Activated naive CD4-positive, alpha-beta T cell treated with anti-CD3 and anti-CD28 coated beads, Interleukin-2, amount 50 U/mL, for 24 hours (primary cell): ENCODE results near the gene UST.

Experiments
- H3K27ac Mint-ChIP-seq: one replicate; pipeline ENCODE4 v1.8.0; 2021; ENCODE audit warnings: mild to moderate bottlenecking, mixed read lengths
- H3K27me3 Mint-ChIP-seq: one replicate; pipeline ENCODE4 v1.8.0; 2021; ENCODE audit warnings: mixed read lengths
- H3K36me3 Mint-ChIP-seq: one replicate; pipeline ENCODE4 v1.8.0; 2021; ENCODE audit warnings: mixed read lengths
- H3K4me1 Mint-ChIP-seq: one replicate; pipeline ENCODE4 v1.8.0; 2021; ENCODE audit warnings: mixed read lengths
- H3K4me3 Mint-ChIP-seq: one replicate; pipeline ENCODE4 v1.8.0; 2021; ENCODE audit warnings: mild to moderate bottlenecking, mixed read lengths
- H3K9me3 Mint-ChIP-seq: one replicate; pipeline ENCODE4 v1.8.0; 2021; ENCODE audit warnings: mixed read lengths

Gene UST

DNA sequence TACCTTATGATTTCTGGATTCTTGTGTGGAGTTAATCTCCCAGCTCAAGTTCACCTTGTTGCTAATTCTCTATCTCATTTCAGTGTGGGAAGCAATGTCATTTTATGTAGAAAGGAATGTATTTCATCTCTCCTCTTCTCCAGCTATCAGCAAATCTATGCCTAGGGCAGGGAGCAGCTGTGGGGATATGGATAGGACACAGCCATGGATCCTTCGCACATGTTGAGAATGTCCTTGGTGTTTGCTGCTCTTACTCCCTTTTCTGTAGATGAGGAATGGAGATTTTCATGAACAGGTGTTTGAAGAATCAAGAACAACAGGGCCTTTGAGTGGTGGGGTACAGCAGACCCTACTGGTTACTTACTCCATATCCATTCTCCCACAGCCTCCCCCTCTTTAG is 182.0 kb downstream of the UST start:
- no peaks in the 10 kb centered on the region for H3K36me3 Mint-ChIP-seq
- H3K27me3 Mint-ChIP-seq, result peaks cover 7% of the 10 kb centered on the region

DNA sequence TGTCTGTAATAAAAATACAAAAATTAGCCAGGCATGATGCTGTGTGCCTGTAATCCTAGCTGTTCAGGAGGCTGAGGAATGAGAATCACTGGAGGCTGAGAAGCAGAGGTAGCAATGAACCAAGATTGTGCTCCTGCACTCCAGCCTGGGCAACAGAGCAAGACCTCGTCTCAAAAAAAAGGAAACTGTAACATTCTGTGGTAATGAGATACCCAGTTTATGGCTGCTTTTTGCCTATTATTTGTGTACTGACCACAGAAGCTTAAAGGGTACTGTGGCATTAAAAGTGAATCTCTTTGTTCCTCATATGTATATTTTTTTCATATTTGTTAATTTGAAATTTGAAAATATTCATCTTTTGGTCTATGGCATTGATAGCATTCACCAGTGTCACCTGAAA is 185.4 kb downstream of the UST start:
- H3K9me3 Mint-ChIP-seq, result no peaks in the 10 kb centered on the region
- H3K4me1 Mint-ChIP-seq, result no peaks in the 10 kb centered on the region
- no peak overlapping the region for H3K27ac Mint-ChIP-seq
- H3K36me3 Mint-ChIP-seq, result no peaks in the 10 kb centered on the region
- H3K4me3 Mint-ChIP-seq, result no peak overlapping the region
- peaks cover 6% of the 10 kb centered on the region for H3K27me3 Mint-ChIP-seq

More for the DNA sequence above, 182.0 kb downstream of the UST start:
- no peak overlapping the region for H3K4me3 Mint-ChIP-seq
- H3K9me3 Mint-ChIP-seq, result no peaks in the 10 kb centered on the region
- H3K27ac Mint-ChIP-seq, result no peak overlapping the region
- no peaks in the 10 kb centered on the region for H3K4me1 Mint-ChIP-seq

DNA sequence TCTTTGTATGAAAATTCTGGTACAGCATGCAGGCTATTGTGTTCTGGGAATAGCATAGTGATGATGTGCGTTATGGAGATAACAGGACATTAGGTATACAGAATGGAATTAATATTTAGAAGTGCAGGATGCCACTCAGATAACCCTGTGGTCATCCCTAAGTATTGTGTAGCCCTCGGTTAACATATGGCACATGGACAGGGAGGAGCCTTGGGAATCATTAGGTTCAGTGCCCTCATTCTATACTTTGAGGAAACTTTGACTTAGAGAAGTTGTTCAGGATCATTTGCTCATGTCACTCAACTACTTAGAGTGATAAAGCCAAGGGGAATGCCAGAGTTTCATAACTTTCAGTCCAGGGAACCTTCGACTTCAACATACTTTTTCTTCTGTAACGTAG is 185.9 kb downstream of the UST start:
- no peak overlapping the region for H3K27ac Mint-ChIP-seq

GRCh38 chr6:148934539-148934938 is 187.7 kb downstream of the UST start:
- no peaks in the 10 kb centered on the region for H3K9me3 Mint-ChIP-seq
- H3K4me3 Mint-ChIP-seq, result no peak overlapping the region

More for the DNA sequence above, 185.9 kb downstream of the UST start:
- Mint-ChIP-seq H3K4me3 (no peak overlapping the region), H3K9me3 (no peaks in the 10 kb centered on the region), H3K27me3 (peaks cover 7% of the 10 kb centered on the region), H3K4me1 (no peaks in the 10 kb centered on the region), H3K36me3 (no peaks in the 10 kb centered on the region)

DNA sequence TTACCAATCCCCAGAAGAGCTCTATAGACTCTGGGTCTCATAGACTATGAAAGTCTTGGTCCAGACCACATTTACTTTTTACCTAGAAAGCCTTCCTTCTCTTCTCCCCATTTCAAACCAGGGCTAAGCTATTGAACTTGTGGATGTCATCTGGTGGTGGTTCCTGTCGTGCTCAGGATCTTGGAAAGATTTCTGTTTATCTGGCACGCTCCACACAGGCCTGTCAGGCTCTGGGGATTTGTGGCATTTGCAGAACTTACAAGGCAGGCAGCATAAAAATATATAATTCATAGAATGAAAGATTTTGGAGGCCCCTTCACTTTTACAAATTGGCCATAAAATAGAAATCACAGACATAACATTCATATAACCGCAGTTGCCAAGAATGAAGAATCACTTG is 188.1 kb downstream of the UST start:
- H3K36me3 Mint-ChIP-seq, result no peaks in the 10 kb centered on the region
- H3K27ac Mint-ChIP-seq, result no peak overlapping the region
- H3K4me1 Mint-ChIP-seq, result no peaks in the 10 kb centered on the region
- no peak overlapping the region for H3K4me3 Mint-ChIP-seq
- peaks cover 18% of the 10 kb centered on the region for H3K27me3 Mint-ChIP-seq
- H3K9me3 Mint-ChIP-seq, result no peaks in the 10 kb centered on the region

More at GRCh38 chr6:148934539-148934938, 187.7 kb downstream of the UST start:
- H3K27me3 Mint-ChIP-seq, result peaks cover 15% of the 10 kb centered on the region
- no peaks in the 10 kb centered on the region for H3K36me3 Mint-ChIP-seq
- no peak overlapping the region for H3K27ac Mint-ChIP-seq
- H3K4me1 Mint-ChIP-seq, result no peaks in the 10 kb centered on the region

GRCh38 chr6:148935705-148936435 is 189.0 kb downstream of the UST start:
- no peak overlapping the region for H3K27ac Mint-ChIP-seq
- no peak overlapping the region for H3K4me3 Mint-ChIP-seq
- H3K36me3 Mint-ChIP-seq, result no peaks in the 10 kb centered on the region
- peaks cover 18% of the 10 kb centered on the region for H3K27me3 Mint-ChIP-seq
- no peaks in the 10 kb centered on the region for H3K9me3 Mint-ChIP-seq
- H3K4me1 Mint-ChIP-seq, result no peaks in the 10 kb centered on the region

GRCh38 chr6:148943451-148943850 is 196.6 kb downstream of the UST start:
- Mint-ChIP-seq H3K27me3 (peaks cover 14% of the 10 kb centered on the region), H3K4me3 (no peak overlapping the region)

GRCh38 chr6:148944608-148945007 is 197.8 kb downstream of the UST start:
- H3K9me3 Mint-ChIP-seq, result no peaks in the 10 kb centered on the region
- H3K27me3 Mint-ChIP-seq, result peaks cover 7% of the 10 kb centered on the region
- H3K27ac Mint-ChIP-seq, result no peak overlapping the region
- H3K36me3 Mint-ChIP-seq, result no peaks in the 10 kb centered on the region
- H3K4me3 Mint-ChIP-seq, result no peak overlapping the region
- no peaks in the 10 kb centered on the region for H3K4me1 Mint-ChIP-seq

More at GRCh38 chr6:148943451-148943850, 196.6 kb downstream of the UST start:
- Mint-ChIP-seq H3K9me3 (no peaks in the 10 kb centered on the region), H3K27ac (no peak overlapping the region), H3K4me1 (no peaks in the 10 kb centered on the region), H3K36me3 (no peaks in the 10 kb centered on the region)

DNA sequence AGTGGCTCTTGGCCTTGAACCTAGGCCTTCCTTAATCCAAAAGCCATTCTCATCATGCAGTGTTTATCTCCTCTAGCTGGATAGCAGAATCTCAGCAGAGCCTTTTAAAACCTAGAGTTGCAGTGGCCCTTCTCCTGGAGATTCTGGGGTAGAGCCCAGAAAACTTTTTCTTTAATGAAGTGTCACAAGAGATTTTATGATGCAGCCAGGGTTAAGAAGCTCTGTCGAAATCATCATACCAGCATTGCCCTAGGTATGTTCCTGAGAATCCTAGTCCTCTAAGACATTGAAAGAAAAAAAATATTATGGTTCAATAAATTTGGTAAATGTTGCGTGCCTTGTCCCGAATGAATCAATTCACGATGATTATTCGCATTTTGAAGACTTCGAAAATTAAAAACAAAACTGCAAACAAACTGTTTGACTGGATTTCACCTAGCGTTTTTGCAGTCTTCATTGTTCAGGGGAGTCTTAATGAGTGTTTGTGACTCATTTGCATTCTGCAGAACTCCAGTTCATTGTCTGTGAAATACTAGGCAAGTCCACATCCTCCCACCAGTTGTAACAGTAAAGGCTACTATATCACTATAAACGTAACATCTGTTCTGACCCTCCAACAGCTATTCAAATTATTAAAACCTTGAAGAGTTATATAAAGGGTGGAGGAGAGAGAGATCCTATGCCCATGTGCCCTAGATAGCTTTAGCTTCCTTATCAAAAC is 198.6 kb downstream of the UST start:
- Mint-ChIP-seq H3K9me3 (no peaks in the 10 kb centered on the region), H3K36me3 (no peaks in the 10 kb centered on the region), H3K27me3 (peaks cover 5% of the 10 kb centered on the region), H3K27ac (no peak overlapping the region), H3K4me1 (no peaks in the 10 kb centered on the region), H3K4me3 (no peak overlapping the region)

DNA sequence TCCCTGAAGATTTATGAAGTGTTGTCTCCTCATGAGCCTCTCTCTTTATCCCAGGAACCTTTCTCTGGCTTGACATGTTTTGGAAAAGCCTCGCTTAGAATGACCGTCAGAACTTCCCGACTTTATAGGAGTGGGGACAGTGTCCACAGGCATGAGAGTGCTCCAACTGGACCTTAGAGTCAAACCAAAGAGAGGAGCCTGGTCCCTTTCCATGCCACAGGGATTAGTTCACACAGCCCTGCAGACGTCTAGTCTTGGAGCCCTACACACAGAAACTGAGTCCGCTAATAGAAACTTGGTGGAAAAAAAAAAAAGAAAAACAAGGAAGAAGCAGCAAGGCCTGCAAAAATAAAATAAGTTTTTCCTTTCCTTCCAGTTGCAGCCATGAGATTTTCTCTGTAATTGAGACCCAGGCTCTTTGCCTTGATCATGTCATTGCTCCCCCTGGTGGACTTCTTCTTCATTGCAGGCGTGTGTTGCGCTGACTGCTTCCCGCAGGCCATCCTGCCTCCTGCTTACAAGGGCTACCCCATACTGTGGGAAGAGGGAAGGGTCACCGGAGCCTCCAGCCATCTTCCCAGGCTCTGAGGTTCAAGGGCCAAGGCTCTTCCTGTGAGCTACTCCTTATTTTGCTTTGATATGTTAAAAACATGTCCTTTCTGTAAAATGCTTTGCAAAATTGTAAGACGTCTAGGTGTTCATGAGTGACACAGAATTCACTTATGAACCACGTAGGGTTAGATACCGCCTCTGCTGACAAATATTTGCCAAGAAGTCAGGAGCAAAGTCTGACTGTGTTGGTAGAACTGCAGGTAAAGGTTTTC is 201.0 kb downstream of the UST start:
- H3K27me3 Mint-ChIP-seq, result peaks cover 3% of the 10 kb centered on the region
- no peaks in the 10 kb centered on the region for H3K9me3 Mint-ChIP-seq
- H3K4me1 Mint-ChIP-seq, result no peaks in the 10 kb centered on the region
- no peaks in the 10 kb centered on the region for H3K36me3 Mint-ChIP-seq
- H3K4me3 Mint-ChIP-seq, result no peak overlapping the region
- H3K27ac Mint-ChIP-seq, result no peak overlapping the region

GRCh38 chr6:148951662-148952061 is 204.8 kb downstream of the UST start:
- Mint-ChIP-seq H3K27ac (no peak overlapping the region), H3K9me3 (no peaks in the 10 kb centered on the region), H3K27me3 (peaks cover 3% of the 10 kb centered on the region), H3K36me3 (no peaks in the 10 kb centered on the region), H3K4me3 (no peak overlapping the region), H3K4me1 (no peaks in the 10 kb centered on the region)

GRCh38 chr6:148952147-148953035 is 205.6 kb downstream of the UST start:
- no peaks in the 10 kb centered on the region for H3K4me1 Mint-ChIP-seq
- no peaks in the 10 kb centered on the region for H3K36me3 Mint-ChIP-seq
- H3K27me3 Mint-ChIP-seq, result peaks cover 3% of the 10 kb centered on the region
- H3K4me3 Mint-ChIP-seq, result no peak overlapping the region
- H3K27ac Mint-ChIP-seq, result no peak overlapping the region
- no peaks in the 10 kb centered on the region for H3K9me3 Mint-ChIP-seq

DNA sequence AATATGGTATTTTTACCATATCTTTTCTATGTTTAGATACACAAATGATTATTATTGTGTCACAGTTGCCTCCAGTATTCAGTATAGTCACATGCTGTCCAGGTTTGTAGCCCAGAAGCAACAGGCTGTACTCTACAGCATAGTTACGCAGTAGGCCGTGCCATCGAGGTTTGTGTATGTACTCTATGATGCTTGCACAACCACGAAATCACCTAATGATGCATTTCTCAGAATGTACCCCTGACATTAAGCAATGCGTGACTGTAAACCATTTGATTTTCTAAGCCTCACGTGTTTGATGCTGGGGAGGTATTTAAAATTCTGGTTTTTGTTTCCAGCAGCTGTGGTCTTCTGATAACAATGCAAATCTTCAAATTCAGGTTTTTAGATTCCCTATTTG is 207.6 kb downstream of the UST start:
- no peak overlapping the region for H3K4me3 Mint-ChIP-seq
- no peaks in the 10 kb centered on the region for H3K36me3 Mint-ChIP-seq
- H3K27me3 Mint-ChIP-seq, result no peaks in the 10 kb centered on the region

DNA sequence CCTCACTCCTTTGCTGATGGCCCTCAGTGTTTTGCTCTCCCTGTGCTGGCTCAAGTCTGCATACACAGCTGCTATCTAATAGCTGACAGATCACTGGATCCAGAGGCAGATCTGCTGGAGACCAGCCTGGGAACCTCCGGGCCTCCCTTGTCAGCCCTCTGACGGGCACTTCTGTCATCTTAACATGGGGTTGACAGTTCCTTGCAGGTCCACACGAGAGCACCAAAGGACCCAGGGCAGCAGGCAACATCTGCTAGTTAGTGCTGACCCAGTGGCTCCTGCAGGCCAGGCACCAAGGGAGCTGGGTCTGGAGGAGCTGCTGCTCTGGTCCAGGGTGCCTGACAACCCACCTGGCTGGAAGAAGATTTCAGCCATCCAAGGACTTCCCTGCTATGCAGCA is 208.1 kb downstream of the UST start:
- Mint-ChIP-seq H3K27me3 (no peaks in the 10 kb centered on the region), H3K9me3 (no peaks in the 10 kb centered on the region), H3K4me1 (no peaks in the 10 kb centered on the region), H3K36me3 (no peaks in the 10 kb centered on the region), H3K4me3 (no peak overlapping the region), H3K27ac (no peak overlapping the region)

More for the DNA sequence above, 207.6 kb downstream of the UST start:
- no peak overlapping the region for H3K27ac Mint-ChIP-seq
- H3K9me3 Mint-ChIP-seq, result no peaks in the 10 kb centered on the region
- no peaks in the 10 kb centered on the region for H3K4me1 Mint-ChIP-seq

DNA sequence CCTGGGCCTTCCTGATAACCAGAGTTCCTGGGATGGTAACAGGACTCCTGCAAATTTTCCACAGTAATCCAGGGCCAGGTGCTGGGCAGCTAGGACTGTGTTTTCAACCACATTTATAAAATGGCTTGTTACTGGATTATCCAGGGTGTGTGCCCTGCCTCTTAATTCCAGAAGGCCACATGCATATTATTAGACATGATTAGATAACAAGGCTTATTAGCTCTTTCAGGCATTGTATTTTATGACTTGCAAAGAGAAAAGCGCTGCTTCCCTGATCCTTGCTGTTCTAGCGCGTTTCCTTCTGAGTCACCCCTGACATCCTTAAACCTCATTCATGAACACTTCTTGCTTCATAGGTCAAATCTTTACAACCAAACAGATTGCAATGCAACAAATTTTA is 208.6 kb downstream of the UST start:
- Mint-ChIP-seq H3K9me3 (no peaks in the 10 kb centered on the region), H3K27me3 (no peaks in the 10 kb centered on the region), H3K36me3 (no peaks in the 10 kb centered on the region), H3K27ac (no peak overlapping the region), H3K4me3 (no peak overlapping the region), H3K4me1 (no peaks in the 10 kb centered on the region)
